K562 treated with DMSO at 1 percent for 12 hours (cell line): Measurements from ENCODE around the gene AFG3L2. TPM values are rescaled to one million over a fixed set of nuclear protein-coding genes. Genes with fewer than 3 reads are reported as not detected.

Experiments
- total RNA-seq: library from RNA; unstranded; fragments of 300-600 nt; gene quantifications from 2 replicates; pipeline ENCODE4 v1.2.3, GENCODE V29; 2022; ENCODE audit not compliant: insufficient read depth

AFG3L2 gene
- total RNA-seq: 31.4 and 60.3 TPM in 2 replicates

DNA sequence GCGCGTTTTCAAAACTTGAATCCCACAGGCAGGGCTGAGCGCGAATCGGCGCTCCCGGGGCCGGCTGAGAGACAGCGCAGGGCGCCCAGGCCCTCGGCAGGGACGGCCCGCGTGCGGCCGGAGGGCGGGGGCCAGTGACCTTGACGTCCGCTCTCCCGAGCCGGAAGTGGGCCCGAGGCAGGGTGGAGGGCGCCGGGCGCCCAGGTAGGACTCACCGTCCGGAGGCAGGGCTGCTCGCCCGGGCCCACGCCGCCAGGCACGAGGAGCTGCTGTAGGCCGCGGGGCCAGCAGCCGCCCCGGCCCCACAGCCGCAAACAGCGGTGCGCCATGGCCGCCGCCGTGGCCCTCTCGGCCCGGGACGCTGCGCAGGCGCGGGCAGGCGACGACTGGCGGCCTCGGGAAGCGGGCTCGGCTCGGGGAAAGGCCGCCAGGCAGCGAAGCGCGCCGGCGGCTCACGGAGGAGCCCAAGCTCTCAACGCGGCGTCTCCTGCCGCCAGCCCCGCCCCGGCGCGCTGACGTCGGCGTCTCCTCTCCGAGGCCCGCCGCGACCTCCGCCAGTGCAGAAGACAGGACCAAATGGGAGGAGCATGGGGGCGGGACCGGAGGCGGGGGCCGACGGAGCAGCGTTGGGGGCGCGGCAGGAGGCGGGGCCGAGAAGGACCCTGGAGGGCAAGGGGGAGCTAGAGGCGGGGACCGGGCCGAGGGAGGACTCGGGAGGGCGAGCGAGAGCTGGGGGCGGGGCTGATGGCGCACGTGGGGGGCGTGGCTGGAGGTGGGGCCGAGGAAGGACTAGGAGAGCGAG, at the start of gene AFG3L2:
TSS of gene AFG3L2 (minus strand) at position 474 of the 802 bp plus-strand sequence. CDS start at position 329, 145 bp downstream.

GRCh38 chr18:12307701-12308385, 69.2 kb downstream of the AFG3L2 start, which contains the start of gene TUBB6:
Gene TUBB6 (plus strand): TSS chr18:12308241. CDS start chr18:12308293, 52 bp downstream.

Other genes starting within 250 kb of the AFG3L2 start
- not detected in 2 replicates for gene CIDEA, start 122.9 kb downstream of the AFG3L2 start, total RNA-seq
- gene TUBB6, start 69.0 kb downstream of the AFG3L2 start, total RNA-seq: 142 and 152 TPM in 2 replicates
- gene PRELID3A, start 30.7 kb upstream of the AFG3L2 start, total RNA-seq: 3.1 and 7.5 TPM in 2 replicates